ENCODE measurements around the gene ATAD3C. TPM values are rescaled to one million over a fixed set of nuclear protein-coding genes. Genes with fewer than 3 reads are reported as not detected.
A peak's percentile ranks its signal among the peaks of the same experiment; 100 is the strongest.
"Not testable (repeated sequence)": the region's sequence is repeated elsewhere in the genome, so short reads cannot be mapped to it uniquely, and the experiment has no call there.

Gene ATAD3C
- total RNA-seq, 2 donors from 2014 or later: 0.17 to 1.7 TPM

GRCh38 chr1:1489861-1490260 lies 40.4 kb downstream of the ATAD3C start:
- H3K36me3 Mint-ChIP-seq: peaks cover 12% of the 10 kb centered on the region
- peaks cover 3% of the 10 kb centered on the region for H3K9me3 Mint-ChIP-seq

GRCh38 chr1:1490633-1491230 lies 41.2 kb downstream of the ATAD3C start:
- H3K36me3 Mint-ChIP-seq: peaks cover 12% of the 10 kb centered on the region
- H3K4me3 Mint-ChIP-seq: no peak overlapping the region
- no peaks in the 10 kb centered on the region for H3K27me3 Mint-ChIP-seq
- ATAC-seq: no peak
- no peak for DNase-seq (ENCODE audit: low spot score)
- no peaks in the 10 kb centered on the region for H3K4me1 Mint-ChIP-seq (ENCODE audit: low read depth in 2 of 2)
- peaks cover 3% of the 10 kb centered on the region for H3K9me3 Mint-ChIP-seq
- no peak overlapping the region for H3K27ac Mint-ChIP-seq

More at GRCh38 chr1:1489861-1490260, 40.4 kb downstream of the ATAD3C start:
- peak in 1 of 2 donors; percentile 11 for ATAC-seq
- H3K4me3 Mint-ChIP-seq: no peak overlapping the region
- no peak overlapping the region for H3K27ac Mint-ChIP-seq
- H3K27me3 Mint-ChIP-seq: no peaks in the 10 kb centered on the region
- H3K4me1 Mint-ChIP-seq (ENCODE audit: low read depth in 2 of 2): no peaks in the 10 kb centered on the region
- DNase-seq (ENCODE audit: low spot score): no peak

- Mint-ChIP-seq H3K27ac (no peak overlapping the region), H3K36me3 (peaks cover 12% of the 10 kb centered on the region), H3K4me1 (ENCODE audit: low read depth in 2 of 2) (no peaks in the 10 kb centered on the region), H3K4me3 (no peak overlapping the region), H3K27me3 (no peaks in the 10 kb centered on the region), H3K9me3 (peaks cover 3% of the 10 kb centered on the region)
- ATAC-seq: no peak
- DNase-seq (ENCODE audit: low spot score): no peak
These were observed 42.1 kb downstream of the ATAD3C start for GRCh38 chr1:1491601-1492000.

GRCh38 chr1:1494311-1494710 lies 44.8 kb downstream of the ATAD3C start:
- not testable (repeated sequence) for ATAC-seq; H3K4me1 Mint-ChIP-seq (ENCODE audit: low read depth in 2 of 2); H3K4me3 Mint-ChIP-seq; H3K9me3 Mint-ChIP-seq; H3K27ac Mint-ChIP-seq; H3K27me3 Mint-ChIP-seq; DNase-seq (ENCODE audit: low spot score)
- peaks cover 12% of the 10 kb centered on the region for H3K36me3 Mint-ChIP-seq

- H3K36me3 Mint-ChIP-seq: peaks cover 12% of the 10 kb centered on the region
- not testable (repeated sequence) for DNase-seq (ENCODE audit: low spot score); H3K4me3 Mint-ChIP-seq; H3K9me3 Mint-ChIP-seq; H3K27me3 Mint-ChIP-seq; H3K4me1 Mint-ChIP-seq (ENCODE audit: low read depth in 2 of 2); H3K27ac Mint-ChIP-seq
- ATAC-seq: peak; percentile 21 to 46
These were observed 46.0 kb downstream of the ATAD3C start for GRCh38 chr1:1495461-1495975.

- Mint-ChIP-seq H3K27ac (peak overlapping the region; percentile 77 to 82), H3K4me1 (ENCODE audit: low read depth in 2 of 2) (peaks cover 15 to 18% of the 10 kb centered on the region in 2 donors), H3K4me3 (peak overlapping the region; percentile 82)
- not testable (repeated sequence) for H3K27me3 Mint-ChIP-seq; H3K36me3 Mint-ChIP-seq; H3K9me3 Mint-ChIP-seq; DNase-seq (ENCODE audit: low spot score)
- ATAC-seq: peak; percentile 53 to 72
These were observed 55.4 kb downstream of the ATAD3C start for GRCh38 chr1:1504777-1505365.

- H3K4me1 Mint-ChIP-seq (ENCODE audit: low read depth in 2 of 2): peaks cover 15 to 18% of the 10 kb centered on the region in 2 donors
- peak; percentile 75 to 87 for ATAC-seq
- not testable (repeated sequence) for DNase-seq (ENCODE audit: low spot score); H3K9me3 Mint-ChIP-seq; H3K27me3 Mint-ChIP-seq; H3K36me3 Mint-ChIP-seq
- H3K27ac Mint-ChIP-seq: peak overlapping the region; percentile 77 to 82
- H3K4me3 Mint-ChIP-seq: peak overlapping the region; percentile 82
These were observed 55.9 kb downstream of the ATAD3C start for GRCh38 chr1:1505366-1505798.

- peaks cover 16 to 21% of the 10 kb centered on the region in 2 donors for H3K4me1 Mint-ChIP-seq (ENCODE audit: low read depth in 2 of 2)
- peak overlapping the region; percentile 82 for H3K4me3 Mint-ChIP-seq
- not testable (repeated sequence) for H3K9me3 Mint-ChIP-seq; H3K27me3 Mint-ChIP-seq; ATAC-seq; DNase-seq (ENCODE audit: low spot score); H3K36me3 Mint-ChIP-seq
- peak overlapping the region; percentile 77 to 82 for H3K27ac Mint-ChIP-seq
These were observed 56.3 kb downstream of the ATAD3C start for GRCh38 chr1:1505801-1506200.

GRCh38 chr1:1507305-1507704 lies 57.8 kb downstream of the ATAD3C start:
- Mint-ChIP-seq H3K27ac (peak overlapping the region; percentile 39 to 50), H3K4me3 (no peak overlapping the region)

GRCh38 chr1:1508775-1509464 lies 59.4 kb downstream of the ATAD3C start:
- H3K4me1 Mint-ChIP-seq (ENCODE audit: low read depth in 2 of 2): peaks cover 25 to 26% of the 10 kb centered on the region in 2 donors
- not testable (repeated sequence) for H3K27ac Mint-ChIP-seq; H3K4me3 Mint-ChIP-seq; H3K36me3 Mint-ChIP-seq; DNase-seq (ENCODE audit: low spot score); ATAC-seq; H3K9me3 Mint-ChIP-seq; H3K27me3 Mint-ChIP-seq

More at GRCh38 chr1:1507305-1507704, 57.8 kb downstream of the ATAD3C start:
- no peaks in the 10 kb centered on the region for H3K36me3 Mint-ChIP-seq
- ATAC-seq (no peak), DNase-seq (ENCODE audit: low spot score) (no peak)
- H3K27me3 Mint-ChIP-seq: no peaks in the 10 kb centered on the region
- no peaks in the 10 kb centered on the region for H3K9me3 Mint-ChIP-seq
- H3K4me1 Mint-ChIP-seq (ENCODE audit: low read depth in 2 of 2): peaks cover 22 to 26% of the 10 kb centered on the region in 2 donors

GRCh38 chr1:1509465-1509850 lies 60.0 kb downstream of the ATAD3C start:
- H3K4me3 Mint-ChIP-seq; H3K27ac Mint-ChIP-seq; ATAC-seq; H3K36me3 Mint-ChIP-seq; H3K9me3 Mint-ChIP-seq; H3K27me3 Mint-ChIP-seq; DNase-seq (ENCODE audit: low spot score): not testable (repeated sequence)
- H3K4me1 Mint-ChIP-seq (ENCODE audit: low read depth in 2 of 2): peaks cover 25 to 26% of the 10 kb centered on the region in 2 donors

- Mint-ChIP-seq H3K4me1 (ENCODE audit: low read depth in 2 of 2) (peaks cover 12 to 19% of the 10 kb centered on the region in 2 donors), H3K4me3 (peak overlapping the region; percentile 99), H3K27ac (peak overlapping the region; percentile 93 to 94), H3K36me3 (no peaks in the 10 kb centered on the region), H3K27me3 (no peaks in the 10 kb centered on the region), H3K9me3 (no peaks in the 10 kb centered on the region)
- no peak for ATAC-seq
- no peak for DNase-seq (ENCODE audit: low spot score)
These were observed 61.5 kb downstream of the ATAD3C start for GRCh38 chr1:1510912-1511532.

- Mint-ChIP-seq H3K36me3 (no peaks in the 10 kb centered on the region), H3K4me3 (peak within 1 kb of the TSS; percentile 99), H3K4me1 (ENCODE audit: low read depth in 2 of 2) (peaks cover 12 to 19% of the 10 kb centered on the region in 2 donors), H3K27me3 (no peaks in the 10 kb centered on the region), H3K27ac (peak within 1 kb of the TSS; percentile 93 to 94), H3K9me3 (no peaks in the 10 kb centered on the region)
- ATAC-seq: peak; percentile 96 to 98
- DNase-seq (ENCODE audit: low spot score): peak; percentile 99
These were observed 62.2 kb downstream of the ATAD3C start, which contains the start of gene ATAD3A for GRCh38 chr1:1511533-1512285. ATAD3A (plus strand) TSS chr1:1512162; CDS start chr1:1512269, 107 bp downstream.

Measured in natural killer cell treated with Interleukin-12 subunit alpha and Interleukin-12 subunit beta and Interleukin-15 and Interleukin-18, amount 100 ng/mL, for 72 hours (primary cell).